GM19193 (cell line): ENCODE data around the gene FIP1L1.

Source experiments
- POLR2A ChIP-seq: IDR thresholded peaks from 4 replicates; pipeline ENCODE4 v1.6.1; 2011; ENCODE audit not compliant: insufficient read depth, insufficient read length; ENCODE audit errors: extremely low read depth

The FIP1L1 gene

GRCh38 chr4:53453385-53453784 is 75.9 kb downstream of the FIP1L1 start:
- TF ChIP-seq POLR2A, result no peak

GRCh38 chr4:53455766-53456165 is 78.3 kb downstream of the FIP1L1 start:
- no peak for TF ChIP-seq POLR2A

GRCh38 chr4:53456178-53456577 is 78.7 kb downstream of the FIP1L1 start:
- TF ChIP-seq POLR2A, result no peak

- no peak for TF ChIP-seq POLR2A
Measured at GRCh38 chr4:53459548-53459947, 82.1 kb downstream of the FIP1L1 start.

- TF ChIP-seq POLR2A, result no peak
Measured at GRCh38 chr4:53461244-53461643, 83.8 kb downstream of the FIP1L1 start.

GRCh38 chr4:53463340-53463739 is 85.9 kb downstream of the FIP1L1 start:
- TF ChIP-seq POLR2A, result no peak

- TF ChIP-seq POLR2A, result no peak
Measured at GRCh38 chr4:53465281-53465680, 87.8 kb downstream of the FIP1L1 start.

GRCh38 chr4:53465891-53466290 is 88.5 kb downstream of the FIP1L1 start:
- no peak for TF ChIP-seq POLR2A

- TF ChIP-seq POLR2A, result no peak
Measured at GRCh38 chr4:53476232-53477037, 99.0 kb downstream of the FIP1L1 start.

- no peak for TF ChIP-seq POLR2A
Measured at GRCh38 chr4:53477038-53477565, 99.7 kb downstream of the FIP1L1 start.

- TF ChIP-seq POLR2A, result no peak
Measured at GRCh38 chr4:53477636-53478035, 100.2 kb downstream of the FIP1L1 start.

- no peak for TF ChIP-seq POLR2A
Measured at GRCh38 chr4:53478671-53479456, 101.4 kb downstream of the FIP1L1 start.

- no peak for TF ChIP-seq POLR2A
Measured at GRCh38 chr4:53479736-53480525, 102.5 kb downstream of the FIP1L1 start.

- no peak for TF ChIP-seq POLR2A
Measured at GRCh38 chr4:53480909-53481308, 103.5 kb downstream of the FIP1L1 start.

- TF ChIP-seq POLR2A, result no peak
Measured at GRCh38 chr4:53481586-53481985, 104.1 kb downstream of the FIP1L1 start.
